IPS-15b (cell line): ENCODE measurements around the gene RALGPS2.

Experiments used
- H3K27me3 ChIP-seq: one replicate; pipeline ENCODE4 v1.6.1; 2013; ENCODE audit warnings: low read length; ENCODE audit not compliant: control insufficient read depth, insufficient read depth
- H3K36me3 ChIP-seq: one replicate; pipeline ENCODE4 v1.6.1; 2013; ENCODE audit warnings: low read length; ENCODE audit not compliant: control insufficient read depth, insufficient read depth
- H3K4me1 ChIP-seq: one replicate; pipeline ENCODE4 v1.6.1; 2013; ENCODE audit warnings: mild to moderate bottlenecking, low read length; ENCODE audit not compliant: control insufficient read depth, insufficient read depth
- H3K4me3 ChIP-seq: one replicate; pipeline ENCODE4 v1.5.1; 2013; ENCODE audit warnings: low read depth, low read length
- H3K9ac ChIP-seq: one replicate; pipeline ENCODE4 v1.6.1; 2013; ENCODE audit warnings: low read depth, mild to moderate bottlenecking, low read length
- H3K9me3 ChIP-seq: one replicate; pipeline ENCODE4 v1.6.1; 2013; ENCODE audit warnings: mild to moderate bottlenecking, low read length; ENCODE audit not compliant: control insufficient read depth, insufficient read depth

RALGPS2 gene

GRCh38 chr1:178693366-178693765 is 31.7 kb upstream of the RALGPS2 start:
- Histone ChIP-seq H3K4me1 (no peaks in the 10 kb centered on the region), H3K27me3 (no peaks in the 10 kb centered on the region), H3K36me3 (no peaks in the 10 kb centered on the region), H3K9ac (no peak overlapping the region), H3K9me3 (no peaks in the 10 kb centered on the region), H3K4me3 (no peak overlapping the region)

GRCh38 chr1:178694923-178695525 is 30.0 kb upstream of the RALGPS2 start:
- H3K36me3 ChIP-seq, result no peaks in the 10 kb centered on the region

GRCh38 chr1:178702146-178702545 is 22.9 kb upstream of the RALGPS2 start:
- Histone ChIP-seq H3K4me3 (no peak overlapping the region), H3K27me3 (no peaks in the 10 kb centered on the region), H3K9ac (no peak overlapping the region), H3K36me3 (no peaks in the 10 kb centered on the region), H3K4me1 (no peaks in the 10 kb centered on the region), H3K9me3 (no peaks in the 10 kb centered on the region)

More at GRCh38 chr1:178694923-178695525, 30.0 kb upstream of the RALGPS2 start:
- Histone ChIP-seq H3K27me3 (no peaks in the 10 kb centered on the region), H3K9ac (no peak overlapping the region), H3K4me3 (no peak overlapping the region), H3K4me1 (no peaks in the 10 kb centered on the region), H3K9me3 (no peaks in the 10 kb centered on the region)

- no peaks in the 10 kb centered on the region for H3K4me1 ChIP-seq
- no peak overlapping the region for H3K9ac ChIP-seq
- no peak overlapping the region for H3K4me3 ChIP-seq
- no peaks in the 10 kb centered on the region for H3K27me3 ChIP-seq
- H3K36me3 ChIP-seq, result no peaks in the 10 kb centered on the region
- no peaks in the 10 kb centered on the region for H3K9me3 ChIP-seq
Measured at GRCh38 chr1:178704833-178705232, 20.2 kb upstream of the RALGPS2 start.

GRCh38 chr1:178706432-178706831 is 18.6 kb upstream of the RALGPS2 start:
- Histone ChIP-seq H3K9ac (no peak overlapping the region), H3K4me3 (no peak overlapping the region), H3K27me3 (no peaks in the 10 kb centered on the region), H3K36me3 (no peaks in the 10 kb centered on the region), H3K9me3 (no peaks in the 10 kb centered on the region), H3K4me1 (no peaks in the 10 kb centered on the region)

- H3K9ac ChIP-seq, result no peak overlapping the region
Measured at GRCh38 chr1:178713259-178713658, 11.8 kb upstream of the RALGPS2 start.

GRCh38 chr1:178714453-178714852 is 10.6 kb upstream of the RALGPS2 start:
- no peaks in the 10 kb centered on the region for H3K4me1 ChIP-seq
- H3K9me3 ChIP-seq, result no peaks in the 10 kb centered on the region
- H3K4me3 ChIP-seq, result no peak overlapping the region

More at GRCh38 chr1:178713259-178713658, 11.8 kb upstream of the RALGPS2 start:
- Histone ChIP-seq H3K27me3 (no peaks in the 10 kb centered on the region), H3K4me3 (no peak overlapping the region), H3K4me1 (no peaks in the 10 kb centered on the region), H3K36me3 (no peaks in the 10 kb centered on the region), H3K9me3 (no peaks in the 10 kb centered on the region)

GRCh38 chr1:178716111-178716510 is 8.9 kb upstream of the RALGPS2 start:
- Histone ChIP-seq H3K4me1 (no peaks in the 10 kb centered on the region), H3K4me3 (no peak overlapping the region), H3K9ac (no peak overlapping the region), H3K27me3 (no peaks in the 10 kb centered on the region), H3K9me3 (no peaks in the 10 kb centered on the region), H3K36me3 (no peaks in the 10 kb centered on the region)

More at GRCh38 chr1:178714453-178714852, 10.6 kb upstream of the RALGPS2 start:
- Histone ChIP-seq H3K9ac (no peak overlapping the region), H3K36me3 (no peaks in the 10 kb centered on the region), H3K27me3 (no peaks in the 10 kb centered on the region)

- Histone ChIP-seq H3K9ac (no peak overlapping the region), H3K27me3 (no peaks in the 10 kb centered on the region), H3K36me3 (no peaks in the 10 kb centered on the region), H3K4me3 (no peak overlapping the region), H3K9me3 (no peaks in the 10 kb centered on the region), H3K4me1 (no peaks in the 10 kb centered on the region)
Measured at GRCh38 chr1:178718520-178718919, 6.5 kb upstream of the RALGPS2 start.

GRCh38 chr1:178723546-178723945 is 1.5 kb upstream of the RALGPS2 start:
- H3K4me1 ChIP-seq, result peaks cover 9% of the 10 kb centered on the region
- no peak overlapping the region for H3K4me3 ChIP-seq
- no peaks in the 10 kb centered on the region for H3K36me3 ChIP-seq
- no peak overlapping the region for H3K9ac ChIP-seq
- no peaks in the 10 kb centered on the region for H3K9me3 ChIP-seq
- H3K27me3 ChIP-seq, result no peaks in the 10 kb centered on the region

- Histone ChIP-seq H3K4me1 (peaks cover 9% of the 10 kb centered on the region), H3K27me3 (no peaks in the 10 kb centered on the region), H3K9ac (peak overlapping the region; percentile 48), H3K36me3 (no peaks in the 10 kb centered on the region), H3K4me3 (peak overlapping the region; percentile 82), H3K9me3 (no peaks in the 10 kb centered on the region)
Measured at GRCh38 chr1:178724376-178724727, 692 bp upstream of the RALGPS2 start.

- no peaks in the 10 kb centered on the region for H3K27me3 ChIP-seq
- no peaks in the 10 kb centered on the region for H3K36me3 ChIP-seq
- H3K4me1 ChIP-seq, result peaks cover 9% of the 10 kb centered on the region
- peak overlapping the region; percentile 82 for H3K4me3 ChIP-seq
- H3K9ac ChIP-seq, result peak overlapping the region; percentile 63
- no peaks in the 10 kb centered on the region for H3K9me3 ChIP-seq
Measured at GRCh38 chr1:178725466-178726086, 532 bp downstream of the RALGPS2 start.
